ENCODE data around the gene KIRREL3. TPM values are rescaled to one million over a fixed set of nuclear protein-coding genes. Genes with fewer than 3 reads are reported as not detected.

The KIRREL3 gene
- polyA plus RNA-seq, 1 of the 3 experiments (the other 2 are of a cell fraction): 3.7 TPM

DNA sequence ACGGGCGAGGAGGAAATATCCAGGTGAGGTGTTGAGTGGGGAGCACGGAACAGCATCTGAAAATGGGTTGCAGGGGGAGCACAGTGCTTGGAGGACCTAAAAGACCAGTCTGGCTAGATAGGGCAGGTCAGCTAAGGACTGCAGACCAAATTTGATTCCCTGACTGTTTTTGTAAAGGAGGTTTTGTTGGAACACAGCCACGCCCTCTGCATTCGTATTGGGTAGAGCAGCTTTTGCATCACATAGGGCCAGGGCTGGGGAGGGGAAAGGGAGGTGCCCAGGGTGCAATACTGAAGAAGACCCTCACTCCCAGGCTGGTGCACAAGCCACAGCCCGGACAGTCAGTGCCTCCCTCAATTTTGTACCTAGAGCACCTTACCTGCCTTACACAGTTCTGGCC is 286.8 kb downstream of the KIRREL3 start:
- POLR2A ChIA-PET: no interaction called here
- no peak overlapping the region for H2AFZ ChIP-seq (ENCODE audit: low read depth)
- CTCF ChIA-PET: interaction anchor here (0.9 to 11.9 kb wide), 3 partner anchors 256 to 277 kb away, joined by 3 to 233 read pairs (median 5); no protein-coding TSS in a partner anchor

DNA sequence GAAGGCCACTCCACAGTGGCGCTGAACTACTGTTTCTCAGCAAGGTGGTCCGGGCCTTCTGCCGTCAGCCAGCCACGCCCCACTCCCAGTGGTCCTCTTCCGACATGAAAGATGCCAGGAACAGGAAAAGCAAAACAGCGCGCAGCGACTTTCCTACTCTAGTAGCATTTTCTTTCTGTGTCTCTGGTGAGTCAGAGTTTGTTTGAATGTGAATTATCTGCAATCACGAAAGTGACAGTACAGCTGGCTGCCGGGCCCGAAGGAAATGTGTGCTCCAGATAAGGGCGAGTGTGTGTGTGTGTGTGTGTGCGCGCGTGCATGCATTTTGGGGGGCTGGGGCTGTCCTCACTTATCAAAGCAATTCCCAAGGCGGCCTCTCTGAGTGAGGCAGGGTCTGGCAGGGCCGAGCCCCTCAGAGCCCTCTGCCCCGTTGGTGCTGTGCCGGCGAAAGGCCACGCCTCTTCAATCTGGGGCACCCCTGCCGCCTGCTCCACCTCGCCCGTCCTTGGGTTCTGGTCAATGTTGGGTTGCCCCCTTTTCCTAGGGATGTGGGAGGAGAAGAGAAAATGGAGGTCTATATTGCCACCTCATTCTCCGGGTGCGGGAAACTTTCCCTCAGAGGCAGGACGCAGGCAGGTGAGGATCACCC is 288.5 kb downstream of the KIRREL3 start:
- no peak for DNase-seq
- TF ChIP-seq POLR2AphosphoS5 (IDR thresholded peaks at IDR 0.05; ENCODE audit: low read depth, low read length) (no peak), GATA2 (CRISPR knock-in tag; IDR thresholded peaks at IDR 0.05) (no peak)
- TF ChIP-seq, protein P1, sequence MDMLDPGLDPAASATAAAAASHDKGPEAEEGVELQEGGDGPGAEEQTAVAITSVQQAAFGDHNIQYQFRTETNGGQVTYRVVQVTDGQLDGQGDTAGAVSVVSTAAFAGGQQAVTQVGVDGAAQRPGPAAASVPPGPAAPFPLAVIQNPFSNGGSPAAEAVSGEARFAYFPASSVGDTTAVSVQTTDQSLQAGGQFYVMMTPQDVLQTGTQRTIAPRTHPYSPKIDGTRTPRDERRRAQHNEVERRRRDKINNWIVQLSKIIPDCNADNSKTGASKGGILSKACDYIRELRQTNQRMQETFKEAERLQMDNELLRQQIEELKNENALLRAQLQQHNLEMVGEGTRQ (IDR thresholded peaks at IDR 0.05; ENCODE audit: borderline replicate concordance, low read depth, low read length): no peak
- TF ChIP-seq, protein P2, sequence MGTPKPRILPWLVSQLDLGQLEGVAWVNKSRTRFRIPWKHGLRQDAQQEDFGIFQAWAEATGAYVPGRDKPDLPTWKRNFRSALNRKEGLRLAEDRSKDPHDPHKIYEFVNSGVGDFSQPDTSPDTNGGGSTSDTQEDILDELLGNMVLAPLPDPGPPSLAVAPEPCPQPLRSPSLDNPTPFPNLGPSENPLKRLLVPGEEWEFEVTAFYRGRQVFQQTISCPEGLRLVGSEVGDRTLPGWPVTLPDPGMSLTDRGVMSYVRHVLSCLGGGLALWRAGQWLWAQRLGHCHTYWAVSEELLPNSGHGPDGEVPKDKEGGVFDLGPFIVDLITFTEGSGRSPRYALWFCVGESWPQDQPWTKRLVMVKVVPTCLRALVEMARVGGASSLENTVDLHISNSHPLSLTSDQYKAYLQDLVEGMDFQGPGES (IDR thresholded peaks at IDR 0.05; ENCODE audit: low read depth, low read length): no peak
- Histone ChIP-seq H2AFZ (ENCODE audit: low read depth) (no peak overlapping the region), H3K36me3 (replicated peaks in 1 of 2; ENCODE audit: control insufficient read depth in 1 of 2, insufficient read depth in 2 of 2, low read length in 1 of 2) (no peaks in the 10 kb centered on the region), H3K4me3 (ENCODE audit: low read depth in 2 of 2, low read length in 1 of 2) (no peak overlapping the region), H3K4me1 (ENCODE audit: control insufficient read depth in 1 of 2, insufficient read depth in 2 of 2, low read depth in 1 of 2, low read length in 1 of 2) (no peaks in the 10 kb centered on the region; a peak in 1 of 4 replicates), H3K9me3 (no peaks in the 10 kb centered on the region), H3K27ac (ENCODE audit: low read depth in 2 of 2, low read length in 1 of 2) (no peak overlapping the region), H3F3A (replicated peaks; ENCODE audit: insufficient read depth) (no peaks in the 10 kb centered on the region), H3K9me2 (no peaks in the 10 kb centered on the region), H3K79me2 (ENCODE audit: insufficient read depth) (no peaks in the 10 kb centered on the region), H3K27me3 (ENCODE audit: insufficient read depth) (no peaks in the 10 kb centered on the region), H3K4me2 (no peak overlapping the region), H3K9ac (no peak overlapping the region), H4K20me1 (ENCODE audit: insufficient read depth) (no peaks in the 10 kb centered on the region)
- 85% methylated on average over 20 of the region's 27 CpGs for WGBS (ENCODE audit: low lambda C conversion rate)
- CTCF ChIA-PET: interaction anchor here (11.9 kb wide), 1 partner anchor 279 kb away, joined by 233 read pairs; no protein-coding TSS in a partner anchor
- POLR2A ChIA-PET: no interaction called here

More for the DNA sequence above, 286.8 kb downstream of the KIRREL3 start:
- TF ChIP-seq RCOR1 (IDR thresholded peaks at IDR 0.05; ENCODE audit: low read length): no peak
- TF ChIP-seq EZH2phosphoT487 (IDR thresholded peaks at IDR 0.05; ENCODE audit: borderline replicate concordance, low read depth): no peak
- TF ChIP-seq RXRA (IDR thresholded peaks at IDR 0.05; ENCODE audit: borderline replicate concordance, low read depth): no peak
- TF ChIP-seq CHD2 (IDR thresholded peaks at IDR 0.05; ENCODE audit: low read length, partially characterized antibody): no peak
- no peak for TF ChIP-seq FOXJ3 (CRISPR knock-in tag; IDR thresholded peaks at IDR 0.05)
- TF ChIP-seq, protein P3, sequence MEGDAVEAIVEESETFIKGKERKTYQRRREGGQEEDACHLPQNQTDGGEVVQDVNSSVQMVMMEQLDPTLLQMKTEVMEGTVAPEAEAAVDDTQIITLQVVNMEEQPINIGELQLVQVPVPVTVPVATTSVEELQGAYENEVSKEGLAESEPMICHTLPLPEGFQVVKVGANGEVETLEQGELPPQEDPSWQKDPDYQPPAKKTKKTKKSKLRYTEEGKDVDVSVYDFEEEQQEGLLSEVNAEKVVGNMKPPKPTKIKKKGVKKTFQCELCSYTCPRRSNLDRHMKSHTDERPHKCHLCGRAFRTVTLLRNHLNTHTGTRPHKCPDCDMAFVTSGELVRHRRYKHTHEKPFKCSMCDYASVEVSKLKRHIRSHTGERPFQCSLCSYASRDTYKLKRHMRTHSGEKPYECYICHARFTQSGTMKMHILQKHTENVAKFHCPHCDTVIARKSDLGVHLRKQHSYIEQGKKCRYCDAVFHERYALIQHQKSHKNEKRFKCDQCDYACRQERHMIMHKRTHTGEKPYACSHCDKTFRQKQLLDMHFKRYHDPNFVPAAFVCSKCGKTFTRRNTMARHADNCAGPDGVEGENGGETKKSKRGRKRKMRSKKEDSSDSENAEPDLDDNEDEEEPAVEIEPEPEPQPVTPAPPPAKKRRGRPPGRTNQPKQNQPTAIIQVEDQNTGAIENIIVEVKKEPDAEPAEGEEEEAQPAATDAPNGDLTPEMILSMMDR (IDR thresholded peaks at IDR 0.05): no peak
- no peak for TF ChIP-seq FOXM1 (IDR thresholded peaks at IDR 0.05; ENCODE audit: low read depth)
- TF ChIP-seq TCF12 (IDR thresholded peaks at IDR 0.05): no peak
- TF ChIP-seq, protein P4, sequence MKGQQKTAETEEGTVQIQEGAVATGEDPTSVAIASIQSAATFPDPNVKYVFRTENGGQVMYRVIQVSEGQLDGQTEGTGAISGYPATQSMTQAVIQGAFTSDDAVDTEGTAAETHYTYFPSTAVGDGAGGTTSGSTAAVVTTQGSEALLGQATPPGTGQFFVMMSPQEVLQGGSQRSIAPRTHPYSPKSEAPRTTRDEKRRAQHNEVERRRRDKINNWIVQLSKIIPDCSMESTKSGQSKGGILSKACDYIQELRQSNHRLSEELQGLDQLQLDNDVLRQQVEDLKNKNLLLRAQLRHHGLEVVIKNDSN (IDR thresholded peaks at IDR 0.05; ENCODE audit: borderline replicate concordance, low read depth): no peak
- no peak for TF ChIP-seq EP300 (IDR thresholded peaks at IDR 0.05; ENCODE audit: borderline replicate concordance in 1 of 2, low read depth in 1 of 2, low read length in 1 of 2)
- no peak for TF ChIP-seq SIN3A (IDR thresholded peaks at IDR 0.05; ENCODE audit: borderline replicate concordance, low read depth, low read length)
- no peak for TF ChIP-seq YY1 (IDR thresholded peaks at IDR 0.05; ENCODE audit: low read depth)
- TF ChIP-seq JUND (IDR thresholded peaks at IDR 0.05): no peak
- Histone ChIP-seq H3K9ac (no peak overlapping the region), H3K9me3 (no peaks in the 10 kb centered on the region), H3F3A (replicated peaks; ENCODE audit: insufficient read depth) (no peaks in the 10 kb centered on the region), H3K4me3 (ENCODE audit: low read depth in 2 of 2, low read length in 1 of 2) (no peak overlapping the region), H3K27ac (ENCODE audit: low read depth in 2 of 2, low read length in 1 of 2) (no peak overlapping the region), H3K4me1 (ENCODE audit: control insufficient read depth in 1 of 2, insufficient read depth in 2 of 2, low read depth in 1 of 2, low read length in 1 of 2) (no peaks in the 10 kb centered on the region; a peak in 1 of 4 replicates), H3K4me2 (no peak overlapping the region), H3K9me2 (no peaks in the 10 kb centered on the region), H4K20me1 (ENCODE audit: insufficient read depth) (no peaks in the 10 kb centered on the region), H3K36me3 (replicated peaks in 1 of 2; ENCODE audit: control insufficient read depth in 1 of 2, insufficient read depth in 2 of 2, low read length in 1 of 2) (no peaks in the 10 kb centered on the region), H3K27me3 (ENCODE audit: insufficient read depth) (no peaks in the 10 kb centered on the region), H3K79me2 (ENCODE audit: insufficient read depth) (no peaks in the 10 kb centered on the region)
- no peak for DNase-seq
- 79% methylated on average over 4 of the region's 6 CpGs for WGBS (ENCODE audit: low lambda C conversion rate)

Measured in SK-N-SH (cell line).